GM12874 (cell line): ENCODE measurements around the gene TAC4.

ENCODE experiments used
- CTCF ChIP-seq: IDR thresholded peaks from 2 replicates; pipeline ENCODE4 v1.5.1; 2011; ENCODE audit warnings: low read depth, mild to moderate bottlenecking, control low read depth, low read length, moderate library complexity; ENCODE audit not compliant: insufficient read depth

The TAC4 gene

GRCh38 chr17:49798182-49798581 lies 49.7 kb downstream of the TAC4 start:
- TF ChIP-seq CTCF, result no peak

GRCh38 chr17:49795372-49795771 lies 52.5 kb downstream of the TAC4 start:
- TF ChIP-seq CTCF, result no peak

GRCh38 chr17:49793309-49793708 lies 54.6 kb downstream of the TAC4 start:
- TF ChIP-seq CTCF, result no peak

GRCh38 chr17:49789243-49789578 lies 58.7 kb downstream of the TAC4 start:
- TF ChIP-seq CTCF, result no peak

- TF ChIP-seq CTCF, result no peak
Observed at GRCh38 chr17:49788478-49789242, 59.2 kb downstream of the TAC4 start, which contains the start of gene KAT7. KAT7 (plus strand) TSS chr17:49788681; CDS start chr17:49788835, 154 bp downstream.
